NCI-H2029 (cell line): ENCODE results near the gene RPS16.
"Not testable (repeated sequence)": the region's sequence is repeated elsewhere in the genome, so short reads cannot be mapped to it uniquely, and the experiment has no call there.

Source experiments
- DNase-seq: peaks from one replicate; lab custom pipeline; 2025; lab: John Stamatoyannopoulos, UW

Gene RPS16

GRCh38 chr19:39435499-39436349 lies at the start of gene RPS16:
Gene RPS16 (minus strand): TSS chr19:39435949. CDS start chr19:39435895, 54 bp downstream.
- DNase-seq: peak; percentile 98

- no peak for DNase-seq
Measured at GRCh38 chr19:39483141-39483540, 47.4 kb upstream of the RPS16 start.

- DNase-seq: no peak
Measured at GRCh38 chr19:39481676-39482075, 45.9 kb upstream of the RPS16 start.

- DNase-seq: no peak
Measured at GRCh38 chr19:39481229-39481545, 45.4 kb upstream of the RPS16 start.

GRCh38 chr19:39480337-39481228 lies 44.8 kb upstream of the RPS16 start, which contains the start of gene TIMM50:
Gene TIMM50 (plus strand): TSS chr19:39480838. CDS start chr19:39480854, 16 bp downstream.
- peak; percentile 96 for DNase-seq

DNA sequence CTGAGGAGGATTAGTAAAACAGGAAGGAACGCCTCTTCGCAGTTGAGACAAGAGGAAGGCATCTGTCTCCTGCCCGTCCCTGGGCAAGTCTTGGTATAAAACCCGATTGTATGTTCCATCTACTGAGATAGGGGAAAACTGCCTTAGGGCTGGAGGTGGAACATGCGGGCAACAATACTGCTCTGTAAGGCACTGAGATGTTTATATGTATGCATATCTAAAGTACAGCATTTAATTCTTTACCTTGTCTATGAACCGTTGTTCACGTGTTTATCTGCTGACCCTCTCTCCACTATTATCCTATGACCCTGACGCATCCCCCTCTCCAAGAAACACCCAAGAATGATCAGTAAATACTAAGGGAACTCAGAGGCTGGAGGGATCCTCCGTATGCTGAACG lies 44.2 kb upstream of the RPS16 start:
- no peak for DNase-seq

DNA sequence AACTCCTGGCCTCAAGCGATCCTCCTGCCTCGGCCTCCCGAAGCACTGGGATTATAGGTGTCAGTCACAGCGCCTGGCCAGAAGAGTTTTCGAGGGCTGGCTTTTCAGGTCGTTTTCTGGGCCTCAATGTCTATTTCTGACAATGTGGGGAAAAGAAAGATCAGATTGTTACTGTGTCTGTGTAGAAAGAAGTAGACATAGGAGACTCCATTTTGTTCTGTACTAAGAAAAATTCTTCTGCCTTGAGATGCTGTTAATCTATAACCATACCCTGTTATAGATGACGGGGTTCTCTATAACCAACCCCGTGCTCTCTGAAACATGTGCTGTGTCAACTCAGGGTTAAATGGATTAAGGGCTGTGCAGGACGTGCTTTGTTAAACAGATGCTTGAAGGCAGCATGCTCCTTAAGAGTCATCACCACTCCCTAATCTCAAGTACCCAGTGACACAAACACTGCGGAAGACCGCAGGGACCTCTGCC lies 43.6 kb upstream of the RPS16 start:
- DNase-seq: not testable (repeated sequence)

DNA sequence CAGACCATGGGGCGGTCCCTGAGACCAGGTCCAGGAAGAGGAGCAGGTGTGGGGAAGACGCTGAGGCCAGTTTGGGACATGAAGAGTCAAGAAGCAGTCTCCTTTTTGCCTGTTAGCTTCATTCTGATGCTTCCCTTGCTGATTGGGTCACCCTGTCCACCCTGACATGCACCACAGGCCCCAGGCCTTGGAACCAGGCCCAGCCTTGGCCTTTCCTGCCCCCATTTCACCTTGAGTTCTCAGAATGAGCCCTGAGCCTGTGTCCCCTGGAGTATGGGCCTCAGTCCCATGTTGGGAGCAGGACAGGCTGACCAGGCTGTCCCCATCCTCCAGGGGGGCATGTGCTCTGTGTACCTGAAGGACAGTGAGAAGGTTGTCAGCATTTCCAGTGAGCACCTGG lies 40.0 kb upstream of the RPS16 start:
- no peak for DNase-seq

GRCh38 chr19:39474139-39474620 lies 38.4 kb upstream of the RPS16 start:
- DNase-seq: peak; percentile 16

GRCh38 chr19:39473443-39473960 lies 37.8 kb upstream of the RPS16 start:
- DNase-seq: no peak

GRCh38 chr19:39472746-39473442 lies 37.1 kb upstream of the RPS16 start:
- no peak for DNase-seq

GRCh38 chr19:39471756-39472536 lies 36.2 kb upstream of the RPS16 start:
- DNase-seq: no peak

DNA sequence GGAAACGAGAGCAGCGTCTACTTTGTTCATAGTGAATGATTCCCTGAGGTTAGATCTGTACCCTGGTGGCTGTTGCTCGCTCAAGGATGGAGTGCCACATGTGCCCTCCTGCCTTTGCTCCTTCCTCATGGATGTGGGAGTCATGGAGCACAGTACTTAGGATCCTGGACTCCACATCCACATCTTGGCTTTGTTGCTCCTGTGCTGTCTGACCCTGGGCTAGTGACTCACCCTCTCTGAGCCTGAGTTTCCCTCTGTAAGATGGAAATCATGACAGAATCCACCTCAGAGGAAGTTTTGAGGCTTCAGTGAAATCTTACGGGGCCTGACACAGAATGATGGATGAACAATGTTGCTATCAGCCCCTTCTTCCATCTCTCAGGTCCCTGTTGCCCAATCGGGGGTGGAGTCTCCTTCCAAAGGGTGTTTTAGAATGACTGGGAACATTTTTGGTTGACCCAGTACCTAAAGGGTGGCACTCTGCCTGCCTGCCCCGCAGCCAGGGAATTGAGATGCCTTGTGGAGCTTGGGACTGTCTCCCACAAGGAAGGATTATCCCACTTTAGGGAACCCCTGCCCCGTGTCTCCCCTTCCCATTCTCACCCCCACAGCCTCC lies 35.1 kb upstream of the RPS16 start:
- no peak for DNase-seq

DNA sequence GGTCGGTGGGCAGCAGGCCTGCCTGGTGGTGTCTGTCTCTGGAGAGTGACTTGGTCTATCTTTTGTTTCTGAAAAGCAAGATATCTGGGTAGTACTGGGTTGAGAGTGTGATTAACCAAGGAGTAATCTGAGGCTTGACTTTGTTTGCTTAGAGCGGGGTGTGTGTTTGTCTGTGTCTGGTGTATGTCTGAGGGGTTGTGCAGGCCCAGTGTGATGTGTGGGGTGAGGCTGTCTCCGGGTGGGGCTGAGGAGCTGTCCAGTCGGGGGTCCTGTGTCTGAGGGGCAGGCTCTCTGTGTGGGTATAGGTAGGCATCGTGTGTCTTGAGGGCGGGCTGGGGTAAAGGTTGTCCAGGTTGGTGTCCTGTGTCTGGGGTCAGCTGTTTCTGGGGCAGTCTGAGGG lies 33.8 kb upstream of the RPS16 start:
- no peak for DNase-seq

DNA sequence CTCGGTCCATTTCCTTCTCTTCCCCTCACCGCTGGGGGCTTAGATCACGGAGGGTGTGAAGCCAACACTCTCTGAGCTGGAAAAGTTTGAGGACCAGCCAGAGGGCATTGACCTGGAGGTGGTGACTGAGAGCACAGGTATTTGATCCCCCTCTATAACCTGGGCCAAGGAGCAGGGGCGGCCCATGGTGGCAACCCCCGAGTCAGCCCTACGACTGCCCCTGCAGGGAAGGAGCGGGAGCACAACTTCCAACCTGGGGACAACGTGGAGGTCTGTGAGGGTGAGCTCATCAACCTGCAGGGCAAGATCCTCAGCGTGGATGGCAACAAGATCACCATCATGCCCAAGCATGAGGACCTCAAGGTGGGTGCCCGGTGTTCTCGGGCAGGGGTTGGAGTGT lies 33.3 kb upstream of the RPS16 start:
- no peak for DNase-seq

DNA sequence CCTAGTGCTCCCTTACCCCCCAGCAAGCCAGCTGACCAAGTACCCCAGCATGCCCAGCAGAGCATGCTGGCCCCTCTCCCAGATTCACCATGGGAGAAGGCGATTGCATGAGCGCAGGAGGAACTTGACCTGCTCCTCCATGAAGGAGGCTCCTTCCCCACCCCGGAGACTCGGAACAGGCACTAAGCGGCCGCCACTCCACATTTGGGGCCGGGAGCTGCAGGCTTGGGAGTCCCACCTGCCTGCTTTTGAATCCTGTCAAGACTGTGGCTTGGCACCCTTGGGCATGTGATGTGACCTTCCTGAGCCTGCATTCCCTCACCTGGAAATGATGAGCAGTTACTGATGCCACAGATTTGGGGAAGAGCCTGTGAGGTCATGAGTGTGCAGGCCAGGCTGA lies 32.2 kb upstream of the RPS16 start:
- DNase-seq: no peak

GRCh38 chr19:39465956-39466747 lies 30.4 kb upstream of the RPS16 start:
- DNase-seq: no peak

GRCh38 chr19:39463403-39463802 lies 27.7 kb upstream of the RPS16 start:
- DNase-seq: no peak

DNA sequence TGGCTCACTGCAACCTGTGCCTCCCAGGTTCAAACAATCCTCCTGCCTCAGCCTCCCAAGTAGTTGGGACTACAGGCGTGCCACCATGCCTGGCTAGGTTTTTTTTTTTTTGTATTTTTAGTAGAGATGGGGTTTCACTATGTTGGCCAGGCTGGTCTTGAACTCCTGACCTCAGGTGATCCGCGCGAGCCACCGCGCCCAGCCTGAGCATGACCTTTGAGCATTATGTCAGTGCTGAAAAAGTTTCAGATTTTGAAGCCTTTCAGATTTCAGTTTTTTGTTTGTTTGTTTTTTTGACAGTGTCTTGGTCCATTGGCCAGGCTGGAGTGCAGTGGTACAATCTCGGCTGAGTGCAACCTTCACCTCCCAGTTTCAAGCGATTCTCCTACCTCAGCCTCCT lies 15.5 kb upstream of the RPS16 start:
- not testable (repeated sequence) for DNase-seq
